Activated naive CD8-positive, alpha-beta T cell treated with anti-CD3 and anti-CD28 coated beads, Interleukin-2, amount 10 ng/mL, durations not matched to agents 7 days and 5 days (primary cell): ENCODE measurements around the gene JAKMIP3. TPM values are rescaled to one million over a fixed set of nuclear protein-coding genes. Genes with fewer than 3 reads are reported as not detected.

Experiments used
- ATAC-seq: fragments of 150-1000 bp; cut with Tn5 transposase; one replicate; pipeline ENCODE4 v1.10.0; 2021; ENCODE audit warnings: low read depth, moderate library complexity
- POLR2A ChIA-PET: fragments of 350-600 bp; sonication (Branson Sonifier 250); formaldehyde crosslinking; loops from one replicate; lab custom pipeline; 2021; ENCODE audit warnings: antibody characterized with exemption; lab: Charles Lee
- DNase-seq: peaks from one replicate; pipeline ENCODE4 v3.0.0; 2021
- H3K27ac Mint-ChIP-seq: one replicate; pipeline ENCODE4 v1.8.0; 2022; ENCODE audit warnings: mild to moderate bottlenecking, mixed read lengths
- H3K27me3 Mint-ChIP-seq: one replicate; pipeline ENCODE4 v1.8.0; 2022; ENCODE audit warnings: mild to moderate bottlenecking, moderate library complexity, mixed read lengths
- H3K36me3 Mint-ChIP-seq: one replicate; pipeline ENCODE4 v1.8.0; 2021; ENCODE audit warnings: mild to moderate bottlenecking, mixed read lengths
- H3K4me1 Mint-ChIP-seq: one replicate; pipeline ENCODE4 v1.8.0; 2021; ENCODE audit warnings: mixed read lengths
- H3K4me3 Mint-ChIP-seq: one replicate; pipeline ENCODE4 v1.8.0; 2022; ENCODE audit warnings: mild to moderate bottlenecking, moderate library complexity, mixed read lengths
- H3K9me3 Mint-ChIP-seq: one replicate; pipeline ENCODE4 v1.8.0; 2021; ENCODE audit warnings: mixed read lengths
- total RNA-seq, 2 experiments: library from RNA; stranded (reverse); gene quantifications; one replicate each; pipeline ENCODE4 v1.2.3, GENCODE V29; 2021

Gene JAKMIP3
- total RNA-seq, 2 experiments from 2014 or later: 0.17 to 0.28 TPM

DNA sequence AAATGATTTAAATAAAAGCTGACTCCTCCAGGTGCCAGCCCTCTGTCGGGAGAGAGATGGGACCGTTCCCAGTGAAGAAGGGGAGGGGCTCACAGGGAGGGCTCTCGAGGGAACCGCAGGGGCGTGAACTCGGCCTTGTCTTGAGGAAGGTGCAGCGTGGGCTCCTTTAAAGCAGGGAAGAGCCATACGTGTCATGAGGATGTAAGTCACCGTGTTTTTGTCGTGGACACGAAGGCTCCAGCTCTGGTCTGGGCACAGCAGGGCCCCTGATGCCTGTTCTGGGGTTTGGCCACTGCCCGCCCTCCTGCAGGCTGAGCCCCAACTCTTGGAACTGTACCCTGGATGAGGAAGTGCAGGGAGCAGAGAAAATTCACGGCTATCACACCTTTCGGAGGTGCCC, 45.0 kb downstream of the JAKMIP3 start:
- H3K27ac Mint-ChIP-seq: no peak overlapping the region
- peak; percentile 14 for DNase-seq
- H3K4me3 Mint-ChIP-seq: no peak overlapping the region
- POLR2A ChIA-PET: no interaction called here
- H3K4me1 Mint-ChIP-seq: no peaks in the 10 kb centered on the region
- no peak for ATAC-seq
- peaks cover 2% of the 10 kb centered on the region for H3K27me3 Mint-ChIP-seq
- no peaks in the 10 kb centered on the region for H3K36me3 Mint-ChIP-seq
- H3K9me3 Mint-ChIP-seq: no peaks in the 10 kb centered on the region

GRCh38 chr10:132111121-132111731, 45.5 kb downstream of the JAKMIP3 start:
- no peak overlapping the region for H3K27ac Mint-ChIP-seq
- ATAC-seq: no peak
- H3K27me3 Mint-ChIP-seq: peaks cover 2% of the 10 kb centered on the region

GRCh38 chr10:132111871-132112341, 46.2 kb downstream of the JAKMIP3 start:
- H3K9me3 Mint-ChIP-seq: no peaks in the 10 kb centered on the region
- peak; percentile 12 for DNase-seq
- POLR2A ChIA-PET: no interaction called here
- H3K36me3 Mint-ChIP-seq: no peaks in the 10 kb centered on the region
- no peaks in the 10 kb centered on the region for H3K4me1 Mint-ChIP-seq
- no peak for ATAC-seq
- H3K27me3 Mint-ChIP-seq: peaks cover 2% of the 10 kb centered on the region
- no peak overlapping the region for H3K4me3 Mint-ChIP-seq
- no peak overlapping the region for H3K27ac Mint-ChIP-seq

More at GRCh38 chr10:132111121-132111731, 45.5 kb downstream of the JAKMIP3 start:
- Mint-ChIP-seq H3K4me1 (no peaks in the 10 kb centered on the region), H3K36me3 (no peaks in the 10 kb centered on the region), H3K9me3 (no peaks in the 10 kb centered on the region), H3K4me3 (no peak overlapping the region)
- POLR2A ChIA-PET: no interaction called here
- peak; percentile 10 for DNase-seq

DNA sequence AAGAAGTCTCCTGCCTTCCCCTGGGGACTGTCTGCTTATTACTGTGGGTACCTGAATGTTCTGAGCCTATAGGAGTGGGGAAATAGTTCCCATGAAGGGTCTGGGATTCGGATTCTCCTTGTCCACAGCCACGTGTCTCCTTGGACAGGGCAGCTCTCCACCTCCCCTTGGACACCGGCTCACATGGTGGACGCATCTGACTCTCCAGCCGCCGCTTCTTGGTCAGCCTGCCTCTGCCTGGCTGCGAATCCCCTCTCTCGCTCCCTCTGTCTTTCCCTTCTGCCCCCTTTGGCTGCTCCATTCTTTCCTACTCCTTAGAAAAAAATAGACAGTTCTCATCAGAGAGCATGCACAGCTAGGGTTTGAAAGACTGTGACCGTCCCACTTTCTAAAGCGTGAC, 46.9 kb downstream of the JAKMIP3 start:
- Mint-ChIP-seq H3K36me3 (no peaks in the 10 kb centered on the region), H3K4me3 (no peak overlapping the region), H3K9me3 (no peaks in the 10 kb centered on the region), H3K4me1 (no peaks in the 10 kb centered on the region), H3K27me3 (peaks cover 2% of the 10 kb centered on the region), H3K27ac (no peak overlapping the region)
- no peak for ATAC-seq
- POLR2A ChIA-PET: no interaction called here
- DNase-seq: peak; percentile 11

DNA sequence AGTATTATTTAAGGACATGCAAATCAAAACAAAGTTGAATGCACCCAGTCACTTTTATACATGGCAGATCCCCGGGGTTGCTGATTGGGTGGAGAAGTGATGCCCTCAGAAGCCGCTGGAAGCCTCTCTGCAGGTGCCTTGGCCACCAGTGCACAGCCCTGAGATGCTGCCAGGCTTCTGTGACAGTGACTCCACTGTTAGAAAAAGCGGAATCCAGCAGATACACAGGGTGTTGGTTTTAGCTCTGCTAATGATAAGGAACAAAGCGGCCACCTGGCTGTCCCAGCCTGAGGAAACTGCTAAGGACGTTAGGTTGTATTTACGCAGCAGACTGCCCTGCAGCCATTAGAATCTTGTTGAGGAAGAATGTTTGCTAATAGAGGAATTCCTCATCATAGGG, 47.5 kb downstream of the JAKMIP3 start:
- Mint-ChIP-seq H3K9me3 (no peaks in the 10 kb centered on the region), H3K36me3 (no peaks in the 10 kb centered on the region), H3K4me1 (no peaks in the 10 kb centered on the region), H3K27ac (no peak overlapping the region), H3K4me3 (no peak overlapping the region), H3K27me3 (peaks cover 2% of the 10 kb centered on the region)
- DNase-seq (peak; percentile 5), ATAC-seq (no peak)
- POLR2A ChIA-PET: no interaction called here

DNA sequence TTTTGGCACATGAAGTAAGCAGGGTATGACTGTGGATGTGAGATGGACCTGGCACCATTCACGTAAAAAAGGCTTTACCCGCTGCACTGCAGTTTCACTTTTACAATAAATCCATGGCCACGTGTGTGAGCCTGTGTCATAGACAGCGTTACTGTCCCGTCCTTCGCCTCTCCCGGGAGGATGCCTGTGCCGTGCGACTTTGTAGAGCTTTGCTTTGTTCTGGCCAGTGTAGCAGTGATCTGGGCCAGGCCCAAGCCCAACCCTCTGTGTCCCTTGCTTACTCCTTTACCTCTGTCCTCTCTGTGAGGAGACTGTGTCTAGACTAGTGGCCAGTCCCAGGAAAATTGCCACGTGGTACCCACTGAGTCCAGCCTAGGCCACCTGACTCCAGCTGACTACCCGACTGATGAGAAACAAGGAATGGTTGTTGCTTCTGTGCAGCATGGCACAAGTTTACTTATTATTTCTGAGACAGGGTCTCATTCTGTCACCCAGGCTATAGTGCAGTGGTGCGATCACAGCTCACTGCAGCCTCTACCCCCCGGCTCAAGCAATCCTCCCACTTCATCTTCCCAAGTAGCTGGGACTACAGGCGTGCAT, 48.1 kb downstream of the JAKMIP3 start:
- H3K4me1 Mint-ChIP-seq: no peaks in the 10 kb centered on the region
- no peak overlapping the region for H3K27ac Mint-ChIP-seq
- H3K4me3 Mint-ChIP-seq: no peak overlapping the region
- H3K36me3 Mint-ChIP-seq: no peaks in the 10 kb centered on the region
- DNase-seq (peak; percentile 14), ATAC-seq (no peak)
- H3K27me3 Mint-ChIP-seq: peaks cover 2% of the 10 kb centered on the region
- no peaks in the 10 kb centered on the region for H3K9me3 Mint-ChIP-seq
- POLR2A ChIA-PET: no interaction called here

DNA sequence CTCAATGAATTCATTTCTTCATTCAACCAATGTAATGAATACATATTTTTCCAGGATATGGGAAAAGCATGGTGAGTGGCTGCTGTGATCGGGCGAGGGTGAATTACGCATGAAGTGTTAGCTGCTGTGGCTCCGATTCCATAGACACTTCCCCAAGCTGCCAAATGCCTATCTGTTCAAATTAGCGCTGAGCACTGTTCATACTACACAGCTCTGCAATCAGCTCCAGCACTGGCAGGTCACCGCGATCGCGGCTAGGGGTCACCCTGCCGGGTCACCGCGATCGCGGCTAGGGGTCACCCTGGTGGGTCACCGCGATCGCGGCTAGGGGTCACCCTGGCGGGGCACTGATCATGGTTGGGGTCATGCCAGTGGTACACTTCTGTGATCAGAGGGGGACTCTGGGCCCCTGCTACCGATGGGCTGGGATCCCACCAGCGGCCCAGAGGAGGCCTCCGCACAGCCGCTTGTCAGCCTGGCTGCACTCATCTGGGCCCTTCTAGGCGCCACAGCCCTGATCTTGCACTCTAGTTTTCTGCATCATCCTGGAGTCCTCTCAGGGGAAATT, 49.3 kb downstream of the JAKMIP3 start:
- Mint-ChIP-seq H3K27me3 (peaks cover 5% of the 10 kb centered on the region), H3K4me1 (no peaks in the 10 kb centered on the region), H3K27ac (no peak overlapping the region), H3K36me3 (no peaks in the 10 kb centered on the region), H3K4me3 (no peak overlapping the region), H3K9me3 (no peaks in the 10 kb centered on the region)
- POLR2A ChIA-PET: no interaction called here
- peak; percentile 21 for DNase-seq
- ATAC-seq: no peak

Other genes with a start within 250 kb of the JAKMIP3 start
- 10 to 100 TPM; 39.9 to 45.6 TPM for gene PPP2R2D, start 164.9 kb upstream of the JAKMIP3 start, total RNA-seq
- gene BNIP3, start 84.0 kb upstream of the JAKMIP3 start, total RNA-seq: 10 to 100 TPM; 67.0 to 69.4 TPM
- gene DPYSL4, start 121.0 kb downstream of the JAKMIP3 start, total RNA-seq: 1 to 10 TPM; 5.2 to 8.5 TPM
- gene STK32C, start 242.0 kb downstream of the JAKMIP3 start, total RNA-seq: 10 to 100 TPM; 12.5 TPM